ENCODE measurements around the gene GAPVD1.

GRCh38 chr9:125332527-125332926, 70.9 kb downstream of the GAPVD1 start:
- no peak for TF ChIP-seq CTCF (IDR thresholded peaks at IDR 0.05)
- no peak for TF ChIP-seq POLR2A (IDR thresholded peaks at IDR 0.05)
